WTC11 (cell line): ENCODE data around the gene CBLB.

Experiments used
- ATF6 ChIP-seq: sonication (generic); formaldehyde crosslinking; IDR thresholded peaks from 2 replicates; pipeline ENCODE4 v1.8.1; 2023; ENCODE audit warnings: mild to moderate bottlenecking, missing genetic modification reagents
- CBFB ChIP-seq: sonication (generic); formaldehyde crosslinking; IDR thresholded peaks from 2 replicates; pipeline ENCODE4 v1.8.1; 2022; ENCODE audit warnings: mild to moderate bottlenecking, low read depth, missing genetic modification reagents
- CTCF ChIP-seq: fragments of 200-600 bp; IDR thresholded peaks from 2 replicates; pipeline ENCODE4 v1.8.0; 2022; ENCODE audit warnings: antibody characterized with exemption
- ESRRA ChIP-seq: sonication (generic); formaldehyde crosslinking; IDR thresholded peaks from 2 replicates; pipeline ENCODE4 v1.8.1; 2022; ENCODE audit warnings: mild to moderate bottlenecking, missing genetic modification reagents, borderline replicate concordance
- IRF2 ChIP-seq: sonication (generic); formaldehyde crosslinking; IDR thresholded peaks from 2 replicates; pipeline ENCODE4 v1.8.0; 2022; ENCODE audit warnings: low read depth, missing genetic modification reagents, borderline replicate concordance
- RELA ChIP-seq: sonication (generic); formaldehyde crosslinking; IDR thresholded peaks from 2 replicates; pipeline ENCODE4 v1.8.1; 2022; ENCODE audit warnings: missing genetic modification reagents, mild to moderate bottlenecking, borderline replicate concordance
- TCF7 ChIP-seq: sonication (generic); formaldehyde crosslinking; IDR thresholded peaks from 2 replicates; pipeline ENCODE4 v1.8.0; 2022; ENCODE audit warnings: mild to moderate bottlenecking, low read depth, missing genetic modification reagents, moderate library complexity
- TEAD4 ChIP-seq: sonication (generic); formaldehyde crosslinking; IDR thresholded peaks from 2 replicates; pipeline ENCODE4 v1.8.0; 2022; ENCODE audit warnings: mild to moderate bottlenecking, missing genetic modification reagents
- ZNF121 ChIP-seq: sonication (generic); formaldehyde crosslinking; IDR thresholded peaks from 2 replicates; pipeline ENCODE4 v1.8.0; 2023; ENCODE audit warnings: missing genetic modification reagents
- ZNF232 ChIP-seq: sonication (generic); formaldehyde crosslinking; IDR thresholded peaks from 2 replicates; pipeline ENCODE4 v1.8.0; 2022; ENCODE audit warnings: mild to moderate bottlenecking, missing genetic modification reagents
- TF ChIP-seq, protein P1 (sequence below): sonication (generic); formaldehyde crosslinking; IDR thresholded peaks from 2 replicates; pipeline ENCODE4 v1.8.1; 2023; ENCODE audit warnings: mild to moderate bottlenecking, missing genetic modification reagents, moderate library complexity
- TF ChIP-seq, protein P2 (sequence below): sonication (generic); formaldehyde crosslinking; IDR thresholded peaks from 2 replicates; pipeline ENCODE4 v1.8.0; 2022; ENCODE audit warnings: mild to moderate bottlenecking, missing genetic modification reagents

DNA sequence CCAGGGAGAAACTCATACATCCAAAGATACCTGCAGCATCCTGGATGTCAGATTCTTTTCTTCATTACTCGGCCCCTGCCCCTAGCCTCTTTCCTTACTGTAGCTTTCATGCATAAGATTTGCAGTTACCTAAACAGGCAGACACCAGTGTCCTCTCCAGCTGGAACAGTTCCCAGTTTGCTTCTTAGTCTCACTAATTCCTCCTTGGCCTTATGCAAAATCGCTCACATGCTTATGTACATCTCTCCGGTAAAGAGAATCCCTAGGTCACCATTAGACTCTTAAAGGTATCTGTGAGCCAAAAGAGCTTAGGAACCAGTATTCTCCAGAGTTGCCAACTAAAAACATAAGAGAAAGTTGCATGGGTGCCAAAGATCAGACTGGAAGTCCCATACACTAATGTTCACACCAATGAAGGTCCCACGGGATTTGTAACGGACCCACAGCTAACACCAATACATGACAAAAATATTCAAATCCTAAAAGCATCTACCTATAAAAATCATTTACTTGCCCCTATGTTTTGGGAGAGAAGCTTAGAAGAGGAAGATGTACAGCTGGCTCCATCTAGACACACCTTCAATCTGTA is 66.6 kb downstream of the CBLB start:
- TF ChIP-seq, protein P1, sequence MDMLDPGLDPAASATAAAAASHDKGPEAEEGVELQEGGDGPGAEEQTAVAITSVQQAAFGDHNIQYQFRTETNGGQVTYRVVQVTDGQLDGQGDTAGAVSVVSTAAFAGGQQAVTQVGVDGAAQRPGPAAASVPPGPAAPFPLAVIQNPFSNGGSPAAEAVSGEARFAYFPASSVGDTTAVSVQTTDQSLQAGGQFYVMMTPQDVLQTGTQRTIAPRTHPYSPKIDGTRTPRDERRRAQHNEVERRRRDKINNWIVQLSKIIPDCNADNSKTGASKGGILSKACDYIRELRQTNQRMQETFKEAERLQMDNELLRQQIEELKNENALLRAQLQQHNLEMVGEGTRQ (CRISPR knock-in tag) = no peak
- TF ChIP-seq ZNF121 (CRISPR knock-in tag) (no peak), IRF2 (CRISPR knock-in tag) (no peak), ZNF232 (CRISPR knock-in tag) (no peak), CTCF (no peak), CBFB (CRISPR knock-in tag) (no peak), ATF6 (CRISPR knock-in tag) (no peak), RELA (CRISPR knock-in tag) (no peak), TCF7 (CRISPR knock-in tag) (no peak), ESRRA (CRISPR knock-in tag) (no peak), TEAD4 (CRISPR knock-in tag) (no peak)
- TF ChIP-seq, protein P2, sequence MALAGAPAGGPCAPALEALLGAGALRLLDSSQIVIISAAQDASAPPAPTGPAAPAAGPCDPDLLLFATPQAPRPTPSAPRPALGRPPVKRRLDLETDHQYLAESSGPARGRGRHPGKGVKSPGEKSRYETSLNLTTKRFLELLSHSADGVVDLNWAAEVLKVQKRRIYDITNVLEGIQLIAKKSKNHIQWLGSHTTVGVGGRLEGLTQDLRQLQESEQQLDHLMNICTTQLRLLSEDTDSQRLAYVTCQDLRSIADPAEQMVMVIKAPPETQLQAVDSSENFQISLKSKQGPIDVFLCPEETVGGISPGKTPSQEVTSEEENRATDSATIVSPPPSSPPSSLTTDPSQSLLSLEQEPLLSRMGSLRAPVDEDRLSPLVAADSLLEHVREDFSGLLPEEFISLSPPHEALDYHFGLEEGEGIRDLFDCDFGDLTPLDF (CRISPR knock-in tag) = no peak
